Left renal pelvis (tissue), 4 donors: Measurements from ENCODE around the gene PASK. TPM values are rescaled to one million over a fixed set of nuclear protein-coding genes. Genes with fewer than 3 reads are reported as not detected.

Source experiments
- DNase-seq, 4 donors: peaks; one replicate each; pipeline ENCODE4 v3.0.0-alpha.2; 2013; ENCODE audit warnings: low read depth in 4 of 4, low spot score in 3 of 4
- polyA plus RNA-seq, 4 donors: library from polyadenylated mRNA; unstranded; fragments of 120-200 nt; gene quantifications; one replicate each; pipeline ENCODE4 v1.2.1, GENCODE V29; 2013; ENCODE audit not compliant: insufficient read length in 4 of 4

The PASK gene
- polyA plus RNA-seq, 4 donors = 9.8 to 26.4 (median 17.2) TPM

- DNase-seq = peak; percentile 83 to 91 (median 88)
These were observed 820 bp upstream of the PASK start, which contains the start of gene PPP1R7 for GRCh38 chr2:241149925-241150659. Gene PPP1R7, plus strand, starts transcription at chr2:241150467. Its CDS starts 29 bp downstream, at chr2:241150496.

GRCh38 chr2:241149675-241149924 is 328 bp upstream of the PASK start:
- no peak for DNase-seq

GRCh38 chr2:241148239-241148638 is 1.0 kb downstream of the PASK start:
- no peak for DNase-seq

GRCh38 chr2:241147336-241147735 is 1.9 kb downstream of the PASK start:
- DNase-seq = no peak

- DNase-seq = no peak
These were observed 3.0 kb downstream of the PASK start for GRCh38 chr2:241146286-241146685.

- no peak for DNase-seq
These were observed 6.7 kb downstream of the PASK start for GRCh38 chr2:241142593-241142992.

- no peak for DNase-seq
These were observed 7.2 kb downstream of the PASK start for GRCh38 chr2:241142063-241142462.

GRCh38 chr2:241141214-241141770 is 8.0 kb downstream of the PASK start:
- no peak for DNase-seq

GRCh38 chr2:241140445-241140840 is 8.8 kb downstream of the PASK start:
- no peak for DNase-seq

GRCh38 chr2:241139531-241140444 is 9.5 kb downstream of the PASK start:
- no peak for DNase-seq

GRCh38 chr2:241138471-241138870 is 10.8 kb downstream of the PASK start:
- DNase-seq = no peak

GRCh38 chr2:241137276-241138190 is 11.7 kb downstream of the PASK start:
- no peak for DNase-seq

- DNase-seq = no peak
These were observed 12.5 kb downstream of the PASK start for GRCh38 chr2:241136661-241137260.

- DNase-seq = no peak
These were observed 13.1 kb downstream of the PASK start for GRCh38 chr2:241136191-241136590.

- no peak for DNase-seq
These were observed 13.5 kb downstream of the PASK start for GRCh38 chr2:241135737-241136136.

GRCh38 chr2:241134711-241135110 is 14.6 kb downstream of the PASK start:
- no peak for DNase-seq

GRCh38 chr2:241133436-241133820 is 15.8 kb downstream of the PASK start:
- DNase-seq = no peak

- DNase-seq = no peak
These were observed 16.5 kb downstream of the PASK start for GRCh38 chr2:241132538-241133435.

- no peak for DNase-seq
These were observed 17.7 kb downstream of the PASK start for GRCh38 chr2:241131531-241131930.
